Type B pancreatic cell (in vitro differentiated cells): ENCODE results near the gene NUP98. TPM values are rescaled to one million over a fixed set of nuclear protein-coding genes. Genes with fewer than 3 reads are reported as not detected.

Experiments used
- DNase-seq: peaks from one replicate; pipeline ENCODE4 v3.0.0; 2021; ENCODE audit warnings: mixed read lengths; ENCODE audit not compliant: unreplicated experiment; ENCODE audit errors: extremely low spot score
- H3K27ac Mint-ChIP-seq: 2 replicates; pipeline ENCODE4 v1.8.0; 2021; ENCODE audit warnings: mild to moderate bottlenecking, mixed read lengths
- H3K27me3 Mint-ChIP-seq: 2 replicates; pipeline ENCODE4 v1.8.0; 2021; ENCODE audit warnings: mixed read lengths
- H3K36me3 Mint-ChIP-seq: 2 replicates; pipeline ENCODE4 v1.8.0; 2021; ENCODE audit warnings: mixed read lengths
- H3K4me1 Mint-ChIP-seq: one replicate; pipeline ENCODE4 v1.8.0; 2021; ENCODE audit warnings: mixed read lengths; ENCODE audit not compliant: unreplicated experiment
- H3K4me3 Mint-ChIP-seq: 2 replicates; pipeline ENCODE4 v1.8.0; 2021; ENCODE audit warnings: mild to moderate bottlenecking, mixed read lengths
- H3K9me3 Mint-ChIP-seq: 2 replicates; pipeline ENCODE4 v1.8.0; 2021; ENCODE audit warnings: mixed read lengths
- CTCF ChIP-seq: fragments of 200-600 bp; sonication (generic); conservative IDR thresholded peaks from 2 replicates; pipeline ENCODE4 v1.5.0; 2021; ENCODE audit warnings: antibody characterized with exemption, mild to moderate bottlenecking
- total RNA-seq: library from RNA; stranded (reverse); gene quantifications from 2 replicates; pipeline ENCODE4 v1.2.1, GENCODE V29; 2021; ENCODE audit warnings: low replicate concordance

The NUP98 gene
- total RNA-seq, 1 donor from 2014 or later: 74.6 TPM

GRCh38 chr11:3675971-3676370 is 121.4 kb downstream of the NUP98 start:
- Mint-ChIP-seq H3K36me3 (peaks cover 33% of the 10 kb centered on the region), H3K4me3 (no peak overlapping the region), H3K27me3 (no peaks in the 10 kb centered on the region), H3K27ac (no peak overlapping the region), H3K4me1 (peaks cover 13% of the 10 kb centered on the region), H3K9me3 (no peaks in the 10 kb centered on the region)
- no peak for TF ChIP-seq CTCF
- no peak for DNase-seq

DNA sequence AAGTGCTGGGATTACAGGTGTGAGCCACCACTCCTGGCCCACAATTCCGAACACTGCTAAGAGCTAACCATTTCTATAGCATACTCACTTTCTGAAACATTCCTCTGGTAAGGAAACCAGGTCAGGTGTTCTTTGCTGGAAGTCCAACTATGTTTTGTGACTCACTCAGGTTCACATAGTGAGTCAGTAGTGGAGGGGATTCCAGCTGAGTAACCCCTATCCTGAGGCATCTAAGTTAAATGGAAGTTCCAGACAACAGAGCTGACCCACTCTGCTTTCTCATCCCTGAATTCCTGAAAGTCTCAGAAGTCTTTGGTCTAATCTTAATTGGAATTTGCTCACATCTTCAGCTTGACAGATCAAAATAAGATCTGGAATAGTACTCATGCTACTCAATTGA is 123.2 kb downstream of the NUP98 start:
- peaks cover 13% of the 10 kb centered on the region for H3K4me1 Mint-ChIP-seq
- no peak for TF ChIP-seq CTCF
- no peak overlapping the region for H3K27ac Mint-ChIP-seq
- H3K4me3 Mint-ChIP-seq: no peak overlapping the region
- no peak for DNase-seq
- H3K36me3 Mint-ChIP-seq: peaks cover 37% of the 10 kb centered on the region
- H3K9me3 Mint-ChIP-seq: no peaks in the 10 kb centered on the region
- H3K27me3 Mint-ChIP-seq: no peaks in the 10 kb centered on the region

DNA sequence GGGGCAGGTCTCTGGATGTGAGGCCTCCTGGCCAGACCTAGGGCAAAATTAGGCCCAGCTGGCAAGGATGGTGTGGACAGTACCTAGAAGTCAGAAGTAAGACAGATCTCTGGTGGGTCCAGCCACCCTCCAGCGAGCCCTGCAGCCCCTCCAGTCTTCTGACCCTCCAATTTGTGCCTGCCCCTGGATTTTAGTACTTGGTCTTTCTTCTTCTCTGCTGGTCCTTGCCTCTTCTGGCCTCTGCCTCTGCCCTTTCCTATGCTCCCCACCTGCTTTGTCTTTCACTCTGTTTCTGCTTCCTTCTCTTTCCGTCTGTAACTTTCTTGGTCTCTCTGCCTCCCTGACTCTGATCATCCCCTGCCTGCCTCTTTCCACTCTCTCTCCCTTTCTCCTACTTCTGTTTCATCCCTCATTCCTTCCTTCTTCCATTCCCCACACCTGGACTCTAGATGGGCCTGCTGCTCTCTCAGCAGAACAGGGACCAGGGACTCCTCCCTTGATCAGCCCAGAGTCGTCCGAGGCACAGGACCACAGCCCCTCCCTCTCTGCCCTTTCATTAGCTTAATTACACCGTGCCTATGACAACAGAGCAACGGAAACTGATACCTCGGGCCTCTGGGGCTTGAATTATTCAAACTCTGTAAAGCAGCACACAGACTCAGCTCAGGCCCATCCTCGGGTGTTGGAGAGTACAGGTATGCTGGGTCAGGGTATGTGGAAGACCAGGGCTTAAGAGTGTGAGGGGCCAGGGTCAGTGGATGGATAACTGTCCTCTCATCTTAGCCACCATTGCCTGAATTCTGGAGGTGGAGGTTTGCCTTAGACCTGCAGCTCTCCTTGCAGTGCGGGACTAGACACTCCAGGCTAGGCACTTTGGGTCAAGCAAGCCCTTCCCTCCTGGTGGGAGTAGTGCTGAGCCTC is 125.8 kb downstream of the NUP98 start, which contains the start of gene CHRNA10:
CHRNA10 (minus strand) TSS at position 51 of the 921 bp plus-strand sequence. CDS start 72 bp downstream, outside the sequence.
- no peak within 1 kb of the TSS for H3K4me3 Mint-ChIP-seq
- H3K4me1 Mint-ChIP-seq: peaks cover 13% of the 10 kb centered on the region
- no peak for TF ChIP-seq CTCF
- no peaks in the 10 kb centered on the region for H3K9me3 Mint-ChIP-seq
- H3K27ac Mint-ChIP-seq: no peak within 1 kb of the TSS
- H3K27me3 Mint-ChIP-seq: no peaks in the 10 kb centered on the region
- DNase-seq: no peak
- peaks cover 25% of the 10 kb centered on the region for H3K36me3 Mint-ChIP-seq

- Mint-ChIP-seq H3K27ac (no peak overlapping the region), H3K4me1 (peaks cover 13% of the 10 kb centered on the region), H3K27me3 (no peaks in the 10 kb centered on the region), H3K9me3 (no peaks in the 10 kb centered on the region), H3K36me3 (peaks cover 19% of the 10 kb centered on the region), H3K4me3 (no peak overlapping the region)
- TF ChIP-seq CTCF: no peak
- DNase-seq: no peak
These were observed 127.6 kb downstream of the NUP98 start for GRCh38 chr11:3669742-3670183.

DNA sequence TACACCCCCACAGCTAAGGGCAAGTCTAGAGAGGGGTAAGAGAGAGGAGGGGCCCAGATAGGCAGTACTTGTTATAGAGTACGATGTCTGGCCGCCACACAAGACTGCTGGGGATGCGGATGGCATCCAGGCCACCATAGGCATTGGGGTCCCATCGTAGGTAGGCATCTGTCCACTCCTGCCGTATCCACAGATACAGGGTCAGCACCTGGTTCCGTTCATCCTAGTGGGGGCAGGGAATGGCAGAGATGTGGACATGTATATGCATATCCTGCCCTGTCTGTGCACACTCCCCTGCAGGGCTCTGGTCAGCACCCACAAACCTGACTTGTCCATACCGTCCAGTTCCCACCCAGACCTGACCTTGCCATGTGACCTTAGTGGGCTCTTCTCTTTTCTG is 128.2 kb downstream of the NUP98 start:
- Mint-ChIP-seq H3K27ac (no peak overlapping the region), H3K36me3 (peaks cover 17% of the 10 kb centered on the region), H3K27me3 (no peaks in the 10 kb centered on the region), H3K4me3 (no peak overlapping the region), H3K4me1 (peaks cover 13% of the 10 kb centered on the region), H3K9me3 (no peaks in the 10 kb centered on the region)
- DNase-seq: no peak
- no peak for TF ChIP-seq CTCF
